Liver (tissue), 9 donors: Measurements from ENCODE around the gene SMG6. TPM values are rescaled to one million over a fixed set of nuclear protein-coding genes. Genes with fewer than 3 reads are reported as not detected.

Source experiments
- DNase-seq: peaks from one replicate; pipeline ENCODE4 v3.0.0-alpha.2; 2017; ENCODE audit warnings: low spot score
- H3K27ac ChIP-seq, 2 donors: one replicate each; pipeline ENCODE4 v1.7.0; 2013; ENCODE audit warnings: inconsistent platforms in 2 of 2, low read length in 2 of 2, control low read depth in 1 of 2, low read depth in 1 of 2, mild to moderate bottlenecking in 1 of 2
- H3K27me3 ChIP-seq, 4 donors: one replicate each; pipeline versions ENCODE4 v1.6.1 to v1.7.0; 2013; ENCODE audit warnings: low read length in 3 of 4, inconsistent platforms in 1 of 4, mild to moderate bottlenecking in 1 of 4, moderate library complexity in 1 of 4; ENCODE audit not compliant: control insufficient read depth in 4 of 4, insufficient read depth in 4 of 4
- H3K36me3 ChIP-seq, 4 donors: one replicate each; pipeline versions ENCODE4 v1.6.1 to v1.7.0; 2013; ENCODE audit warnings: low read length in 3 of 4, mild to moderate bottlenecking in 3 of 4, low read depth in 1 of 4, moderate library complexity in 1 of 4; ENCODE audit not compliant: control insufficient read depth in 4 of 4, insufficient read depth in 3 of 4
- H3K4me1 ChIP-seq, 4 donors: one replicate each; pipeline versions ENCODE4 v1.6.1 to v1.7.0; 2013; ENCODE audit warnings: low read length in 3 of 4, mild to moderate bottlenecking in 3 of 4, moderate library complexity in 1 of 4; ENCODE audit not compliant: control insufficient read depth in 4 of 4, insufficient read depth in 4 of 4
- H3K4me3 ChIP-seq, 3 donors: one replicate each; pipeline versions ENCODE4 v1.6.1 to v1.7.0; 2013; ENCODE audit warnings: low read length in 3 of 3, control low read depth in 1 of 3, low read depth in 1 of 3, mild to moderate bottlenecking in 1 of 3
- H3K9ac ChIP-seq, 2 donors: one replicate each; pipeline ENCODE4 v1.7.0; 2013; ENCODE audit warnings: low read length in 2 of 2, mild to moderate bottlenecking in 2 of 2, moderate library complexity in 2 of 2, control low read depth in 1 of 2, low read depth in 1 of 2
- H3K9me3 ChIP-seq, 4 donors: one replicate each; pipeline versions ENCODE4 v1.6.1 to v1.7.0; 2013; ENCODE audit warnings: low read length in 3 of 4; ENCODE audit not compliant: control insufficient read depth in 4 of 4
- ATF3 ChIP-seq: IDR thresholded peaks from 2 replicates; pipeline ENCODE4 v1.6.1; 2016; ENCODE audit warnings: antibody characterized with exemption
- EGR1 ChIP-seq, 2 donors: IDR thresholded peaks; 2 replicates each; pipeline ENCODE4 v1.6.1; 2016 to 2018; ENCODE audit warnings: antibody characterized with exemption in 2 of 2, low read depth in 2 of 2
- FOXA1 ChIP-seq: IDR thresholded peaks from 2 replicates; pipeline ENCODE4 v1.6.1; 2016; ENCODE audit warnings: antibody characterized with exemption
- FOXA2 ChIP-seq: IDR thresholded peaks from 2 replicates; pipeline ENCODE4 v1.6.1; 2016; ENCODE audit warnings: antibody characterized with exemption
- GABPA ChIP-seq, 2 donors: IDR thresholded peaks in 1 of 2; conservative IDR thresholded peaks in 1 of 2; 2 replicates each; pipeline ENCODE4 v1.6.1; 2016; ENCODE audit warnings: antibody characterized with exemption in 2 of 2, mild to moderate bottlenecking in 1 of 2, moderate library complexity in 1 of 2
- HNF4A ChIP-seq, 2 donors: conservative IDR thresholded peaks; 2 replicates each; pipeline ENCODE4 v1.6.1; 2016; ENCODE audit warnings: antibody characterized with exemption in 2 of 2, mild to moderate bottlenecking in 2 of 2
- HNF4G ChIP-seq: IDR thresholded peaks from 2 replicates; pipeline ENCODE4 v1.6.1; 2016; ENCODE audit warnings: antibody characterized with exemption
- JUND ChIP-seq, 2 donors: IDR thresholded peaks; 2 replicates each; pipeline ENCODE4 v1.6.1; 2016; ENCODE audit warnings: antibody characterized with exemption in 2 of 2
- NR2F2 ChIP-seq: IDR thresholded peaks from 2 replicates; pipeline ENCODE4 v1.6.1; 2016; ENCODE audit warnings: antibody characterized with exemption
- RAD21 ChIP-seq, 2 donors: IDR thresholded peaks; 2 replicates each; pipeline ENCODE4 v1.6.1; 2016; ENCODE audit warnings: antibody characterized with exemption in 2 of 2, mild to moderate bottlenecking in 2 of 2
- RXRA ChIP-seq, 2 donors: IDR thresholded peaks; 2 replicates each; pipeline ENCODE4 v1.6.1; 2017 to 2018; ENCODE audit warnings: antibody characterized with exemption in 2 of 2, mild to moderate bottlenecking in 1 of 2
- SP1 ChIP-seq: IDR thresholded peaks from 2 replicates; pipeline ENCODE4 v1.6.1; 2018; ENCODE audit warnings: antibody characterized with exemption, mild to moderate bottlenecking
- TAF1 ChIP-seq: conservative IDR thresholded peaks from 2 replicates; pipeline ENCODE4 v1.6.1; 2016; ENCODE audit warnings: antibody characterized with exemption, mild to moderate bottlenecking
- YY1 ChIP-seq: IDR thresholded peaks from 2 replicates; pipeline ENCODE4 v1.6.1; 2016; ENCODE audit warnings: antibody characterized with exemption, mild to moderate bottlenecking
- ZBTB33 ChIP-seq: IDR thresholded peaks from 2 replicates; pipeline ENCODE4 v1.6.1; 2016; ENCODE audit warnings: antibody characterized with exemption
- WGBS: extraction: QIAGEN DNeasy Blood & Tissue Kit; methylation state at CpG from one replicate; pipeline ENCODE4 v1.1.7; 2013; 5-methylcytosine and 5-hydroxymethylcytosine counted together
- polyA plus RNA-seq, 2 donors: library from polyadenylated mRNA; stranded (reverse) in 1 of 2; unstranded in 1 of 2; fragments of 200-250 nt in 1 of 2; fragments of >200 nt in 1 of 2; fragmentation: Nextera tagmentation in 1 of 2; extraction: Ambion mirVana in 1 of 2; gene quantifications; one replicate each; pipeline versions ENCODE4 v1.2.1 to v1.2.3, GENCODE V29; 2013 to 2015
- total RNA-seq, 2 donors: library from RNA; depleted of rRNA; stranded (reverse); fragments of >200 nt; gene quantifications; one replicate each; pipeline ENCODE4 v1.2.3, GENCODE V29; 2014
- TF ChIP-seq, protein P1 (sequence below): IDR thresholded peaks from 2 replicates; pipeline ENCODE4 v1.6.1; 2016; ENCODE audit warnings: antibody characterized with exemption
- TF ChIP-seq, protein P2 (sequence below): IDR thresholded peaks from 2 replicates; pipeline ENCODE4 v1.6.1; 2016; ENCODE audit warnings: antibody characterized with exemption, mild to moderate bottlenecking
- TF ChIP-seq, protein P3 (sequence below): fragments of 150-350 bp; IDR thresholded peaks from 2 replicates; pipeline ENCODE4 v1.5.1; 2017; ENCODE audit warnings: improper control_type of control experiment, low read depth, low read length; ENCODE audit not compliant: missing input control
- donor health status: healthy.
- donor health status: healthy.
- donor health status: healthy.
- donor health status: healthy.
- donor health status: healthy.

SMG6 gene
- total and polyA plus RNA-seq, 4 donors = 4.9 to 12.0 (median 8.2) TPM

DNA sequence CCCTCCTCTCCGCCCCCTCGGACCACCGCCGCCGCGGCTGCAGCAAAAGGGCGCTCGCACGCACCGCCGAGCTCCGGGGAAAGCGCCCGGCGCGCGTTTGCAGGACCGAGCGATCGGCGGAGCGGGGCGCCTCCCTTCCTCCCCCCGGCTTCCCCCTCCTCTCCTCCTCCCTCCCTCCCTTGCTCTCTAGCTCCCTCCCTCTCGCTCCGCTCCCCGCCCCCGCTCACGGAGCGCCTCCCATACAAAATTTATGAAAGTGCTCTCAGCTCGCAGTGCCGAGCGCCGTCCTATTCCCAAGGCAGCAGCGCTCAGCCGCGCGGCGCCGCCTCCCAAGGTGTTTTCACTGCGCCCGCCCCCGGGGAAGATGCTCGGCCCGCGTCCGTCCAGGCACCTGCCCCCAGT, 278.4 kb downstream of the SMG6 start, which contains the start of gene RTN4RL1:
Gene RTN4RL1, minus strand, starts transcription at position 115 of the 402 bp plus-strand sequence. CDS start 469 bp downstream, outside the sequence.
- Histone ChIP-seq H3K4me1 (peaks cover 4 to 40% (median 24%) of the 10 kb centered on the region in 4 donors), H3K9me3 (no peaks in the 10 kb centered on the region)

More for the DNA sequence above, 278.4 kb downstream of the SMG6 start, which contains the start of gene RTN4RL1:
- H3K27me3 ChIP-seq = no peaks in the 10 kb centered on the region
- peak within 1 kb of the TSS in 1 of 2 donors; percentile 51 for H3K27ac ChIP-seq
- no peaks in the 10 kb centered on the region for H3K36me3 ChIP-seq
- no peak for DNase-seq
- no peak within 1 kb of the TSS for H3K9ac ChIP-seq
- WGBS = under 1% methylated on average over 47 of the region's 47 CpGs
- TF ChIP-seq YY1 = peak; percentile 18
- no peak for TF ChIP-seq NR2F2
- no peak for TF ChIP-seq SP1
- TF ChIP-seq FOXA1 = no peak
- TF ChIP-seq ZBTB33 = no peak
- TF ChIP-seq TAF1 = no peak
- TF ChIP-seq, protein P1, sequence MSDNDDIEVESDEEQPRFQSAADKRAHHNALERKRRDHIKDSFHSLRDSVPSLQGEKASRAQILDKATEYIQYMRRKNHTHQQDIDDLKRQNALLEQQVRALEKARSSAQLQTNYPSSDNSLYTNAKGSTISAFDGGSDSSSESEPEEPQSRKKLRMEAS = no peak
- TF ChIP-seq HNF4G = no peak
- no peak for TF ChIP-seq RXRA (IDR thresholded peaks at IDR 0.05)
- TF ChIP-seq, protein P2, sequence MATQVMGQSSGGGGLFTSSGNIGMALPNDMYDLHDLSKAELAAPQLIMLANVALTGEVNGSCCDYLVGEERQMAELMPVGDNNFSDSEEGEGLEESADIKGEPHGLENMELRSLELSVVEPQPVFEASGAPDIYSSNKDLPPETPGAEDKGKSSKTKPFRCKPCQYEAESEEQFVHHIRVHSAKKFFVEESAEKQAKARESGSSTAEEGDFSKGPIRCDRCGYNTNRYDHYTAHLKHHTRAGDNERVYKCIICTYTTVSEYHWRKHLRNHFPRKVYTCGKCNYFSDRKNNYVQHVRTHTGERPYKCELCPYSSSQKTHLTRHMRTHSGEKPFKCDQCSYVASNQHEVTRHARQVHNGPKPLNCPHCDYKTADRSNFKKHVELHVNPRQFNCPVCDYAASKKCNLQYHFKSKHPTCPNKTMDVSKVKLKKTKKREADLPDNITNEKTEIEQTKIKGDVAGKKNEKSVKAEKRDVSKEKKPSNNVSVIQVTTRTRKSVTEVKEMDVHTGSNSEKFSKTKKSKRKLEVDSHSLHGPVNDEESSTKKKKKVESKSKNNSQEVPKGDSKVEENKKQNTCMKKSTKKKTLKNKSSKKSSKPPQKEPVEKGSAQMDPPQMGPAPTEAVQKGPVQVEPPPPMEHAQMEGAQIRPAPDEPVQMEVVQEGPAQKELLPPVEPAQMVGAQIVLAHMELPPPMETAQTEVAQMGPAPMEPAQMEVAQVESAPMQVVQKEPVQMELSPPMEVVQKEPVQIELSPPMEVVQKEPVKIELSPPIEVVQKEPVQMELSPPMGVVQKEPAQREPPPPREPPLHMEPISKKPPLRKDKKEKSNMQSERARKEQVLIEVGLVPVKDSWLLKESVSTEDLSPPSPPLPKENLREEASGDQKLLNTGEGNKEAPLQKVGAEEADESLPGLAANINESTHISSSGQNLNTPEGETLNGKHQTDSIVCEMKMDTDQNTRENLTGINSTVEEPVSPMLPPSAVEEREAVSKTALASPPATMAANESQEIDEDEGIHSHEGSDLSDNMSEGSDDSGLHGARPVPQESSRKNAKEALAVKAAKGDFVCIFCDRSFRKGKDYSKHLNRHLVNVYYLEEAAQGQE = peak; percentile 32
- TF ChIP-seq GABPA (IDR thresholded peaks at IDR 0.05 in 1 of 2, conservative IDR thresholded peaks at IDR 0.05 in 1 of 2) = no peak
- TF ChIP-seq FOXA2 = no peak
- TF ChIP-seq RAD21 (IDR thresholded peaks at IDR 0.05) = peak in 1 of 2 donors; percentile 13
- TF ChIP-seq, protein P3, sequence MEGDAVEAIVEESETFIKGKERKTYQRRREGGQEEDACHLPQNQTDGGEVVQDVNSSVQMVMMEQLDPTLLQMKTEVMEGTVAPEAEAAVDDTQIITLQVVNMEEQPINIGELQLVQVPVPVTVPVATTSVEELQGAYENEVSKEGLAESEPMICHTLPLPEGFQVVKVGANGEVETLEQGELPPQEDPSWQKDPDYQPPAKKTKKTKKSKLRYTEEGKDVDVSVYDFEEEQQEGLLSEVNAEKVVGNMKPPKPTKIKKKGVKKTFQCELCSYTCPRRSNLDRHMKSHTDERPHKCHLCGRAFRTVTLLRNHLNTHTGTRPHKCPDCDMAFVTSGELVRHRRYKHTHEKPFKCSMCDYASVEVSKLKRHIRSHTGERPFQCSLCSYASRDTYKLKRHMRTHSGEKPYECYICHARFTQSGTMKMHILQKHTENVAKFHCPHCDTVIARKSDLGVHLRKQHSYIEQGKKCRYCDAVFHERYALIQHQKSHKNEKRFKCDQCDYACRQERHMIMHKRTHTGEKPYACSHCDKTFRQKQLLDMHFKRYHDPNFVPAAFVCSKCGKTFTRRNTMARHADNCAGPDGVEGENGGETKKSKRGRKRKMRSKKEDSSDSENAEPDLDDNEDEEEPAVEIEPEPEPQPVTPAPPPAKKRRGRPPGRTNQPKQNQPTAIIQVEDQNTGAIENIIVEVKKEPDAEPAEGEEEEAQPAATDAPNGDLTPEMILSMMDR = no peak
- TF ChIP-seq JUND (IDR thresholded peaks at IDR 0.05) = no peak
- TF ChIP-seq ATF3 = no peak
- TF ChIP-seq EGR1 (IDR thresholded peaks at IDR 0.05; ENCODE audit: low read depth in 2 of 2) = no peak
- TF ChIP-seq HNF4A (conservative IDR thresholded peaks at IDR 0.05) = peak in 1 of 2 donors; percentile 12
- peak within 1 kb of the TSS; percentile 44 to 77 (median 73) for H3K4me3 ChIP-seq
